Activated naive CD4-positive, alpha-beta T cell treated with anti-CD3 and anti-CD28 coated beads, Interleukin-2, amount 10 ng/mL, durations not matched to agents 5 hours and 36 hours (primary cell): ENCODE data around the gene CCNB3. TPM values are rescaled to one million over a fixed set of nuclear protein-coding genes. Genes with fewer than 3 reads are reported as not detected.

Experiments
- total RNA-seq, 2 experiments: library from RNA; stranded (reverse); gene quantifications; one replicate each; pipeline ENCODE4 v1.2.3, GENCODE V29; 2021

Gene CCNB3, protein sequence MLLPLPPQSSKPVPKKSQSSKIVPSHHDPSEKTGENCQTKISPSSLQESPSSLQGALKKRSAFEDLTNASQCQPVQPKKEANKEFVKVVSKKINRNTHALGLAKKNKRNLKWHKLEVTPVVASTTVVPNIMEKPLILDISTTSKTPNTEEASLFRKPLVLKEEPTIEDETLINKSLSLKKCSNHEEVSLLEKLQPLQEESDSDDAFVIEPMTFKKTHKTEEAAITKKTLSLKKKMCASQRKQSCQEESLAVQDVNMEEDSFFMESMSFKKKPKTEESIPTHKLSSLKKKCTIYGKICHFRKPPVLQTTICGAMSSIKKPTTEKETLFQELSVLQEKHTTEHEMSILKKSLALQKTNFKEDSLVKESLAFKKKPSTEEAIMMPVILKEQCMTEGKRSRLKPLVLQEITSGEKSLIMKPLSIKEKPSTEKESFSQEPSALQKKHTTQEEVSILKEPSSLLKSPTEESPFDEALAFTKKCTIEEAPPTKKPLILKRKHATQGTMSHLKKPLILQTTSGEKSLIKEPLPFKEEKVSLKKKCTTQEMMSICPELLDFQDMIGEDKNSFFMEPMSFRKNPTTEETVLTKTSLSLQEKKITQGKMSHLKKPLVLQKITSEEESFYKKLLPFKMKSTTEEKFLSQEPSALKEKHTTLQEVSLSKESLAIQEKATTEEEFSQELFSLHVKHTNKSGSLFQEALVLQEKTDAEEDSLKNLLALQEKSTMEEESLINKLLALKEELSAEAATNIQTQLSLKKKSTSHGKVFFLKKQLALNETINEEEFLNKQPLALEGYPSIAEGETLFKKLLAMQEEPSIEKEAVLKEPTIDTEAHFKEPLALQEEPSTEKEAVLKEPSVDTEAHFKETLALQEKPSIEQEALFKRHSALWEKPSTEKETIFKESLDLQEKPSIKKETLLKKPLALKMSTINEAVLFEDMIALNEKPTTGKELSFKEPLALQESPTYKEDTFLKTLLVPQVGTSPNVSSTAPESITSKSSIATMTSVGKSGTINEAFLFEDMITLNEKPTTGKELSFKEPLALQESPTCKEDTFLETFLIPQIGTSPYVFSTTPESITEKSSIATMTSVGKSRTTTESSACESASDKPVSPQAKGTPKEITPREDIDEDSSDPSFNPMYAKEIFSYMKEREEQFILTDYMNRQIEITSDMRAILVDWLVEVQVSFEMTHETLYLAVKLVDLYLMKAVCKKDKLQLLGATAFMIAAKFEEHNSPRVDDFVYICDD (N-terminal part only)
- under 1 TPM; 0.25 to 0.53 TPM for total RNA-seq

DNA sequence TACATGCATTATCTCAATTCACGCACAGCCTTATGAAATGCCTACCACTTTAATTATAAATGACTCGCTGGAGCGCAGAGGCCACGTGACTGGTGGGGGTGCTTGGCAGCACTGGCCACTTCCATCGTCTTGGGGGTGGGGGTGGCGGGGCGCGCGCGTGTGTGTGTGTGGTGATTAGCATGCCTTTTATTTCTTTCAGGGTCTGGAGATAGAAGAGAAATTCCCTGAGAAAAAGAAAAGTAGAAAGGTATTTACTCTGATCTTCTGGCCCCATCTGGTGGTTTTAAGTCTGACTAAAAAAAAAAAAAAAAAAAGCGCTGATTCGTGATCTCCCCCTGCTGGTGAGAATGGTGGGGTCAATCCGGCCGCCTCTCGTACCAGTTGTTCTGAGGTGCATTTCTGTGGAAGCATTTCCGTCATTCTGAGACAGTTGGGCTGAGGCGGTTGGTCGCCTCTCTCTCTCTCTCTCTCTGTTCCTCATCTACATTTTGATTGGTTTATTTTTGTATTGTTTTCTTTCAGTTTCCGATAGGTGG, at the start of gene CCNB3:
Gene CCNB3 (plus strand): TSS at position 402 of the 536 bp plus-strand sequence. CDS start 80,399 bp downstream, outside the sequence.

GRCh38 chrX:50200907-50201306, 3.7 kb upstream of the CCNB3 start, which contains the start of gene AKAP4:
AKAP4 (minus strand) TSS chrX:50201007; CDS start chrX:50200889, 118 bp downstream.

Other genes starting within 250 kb of the CCNB3 start
- not detected for gene AKAP4, start 3.8 kb upstream of the CCNB3 start, total RNA-seq